ENCODE measurements around the gene MARCHF3.

Gene MARCHF3

DNA sequence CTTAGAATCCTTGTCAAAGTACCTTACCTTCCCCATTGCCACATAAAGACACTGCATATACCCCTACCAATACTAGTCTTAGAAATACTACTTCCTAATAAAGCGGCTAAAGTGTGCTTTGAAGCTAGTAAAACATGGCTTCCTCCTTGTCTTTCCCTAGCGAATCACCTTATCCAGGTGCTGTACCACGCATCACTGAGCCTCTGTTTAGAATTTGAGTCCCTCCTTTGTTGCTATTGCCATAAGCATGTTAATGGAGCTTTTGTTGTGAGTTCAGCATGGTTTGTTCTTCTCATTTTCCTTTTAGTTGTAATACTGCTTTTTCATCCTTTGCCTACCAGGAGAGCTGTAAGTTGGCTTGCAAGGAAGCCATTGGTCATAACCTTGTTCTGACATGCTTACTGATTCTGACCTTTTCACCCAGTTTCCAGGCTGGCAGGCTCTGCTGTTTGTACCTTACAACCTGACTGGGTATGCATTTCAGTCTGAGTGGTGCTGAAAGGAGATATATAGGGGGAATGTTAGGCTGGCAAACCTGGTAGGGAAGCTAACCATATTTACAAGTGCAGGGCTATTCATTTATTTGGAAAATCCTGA is 203.6 kb downstream of the MARCHF3 start:
- Histone ChIP-seq H3K4me2 (ENCODE audit: low read length) (no peak overlapping the region), H3K4me1 (peaks cover 4% of the 10 kb centered on the region), H3K27ac (no peak overlapping the region), H2AFZ (no peak overlapping the region), H3K9me3 (ENCODE audit: control insufficient read depth, low read length) (no peaks in the 10 kb centered on the region), H3K27me3 (ENCODE audit: control insufficient read depth, insufficient read depth, low read length) (no peaks in the 10 kb centered on the region), H3K4me3 (ENCODE audit: low read depth, low read length) (no peak overlapping the region), H3K36me3 (ENCODE audit: control insufficient read depth, insufficient read depth, low read length) (no peaks in the 10 kb centered on the region), H3K79me2 (no peaks in the 10 kb centered on the region), H3K9ac (no peak overlapping the region)
- TF ChIP-seq, protein P1, sequence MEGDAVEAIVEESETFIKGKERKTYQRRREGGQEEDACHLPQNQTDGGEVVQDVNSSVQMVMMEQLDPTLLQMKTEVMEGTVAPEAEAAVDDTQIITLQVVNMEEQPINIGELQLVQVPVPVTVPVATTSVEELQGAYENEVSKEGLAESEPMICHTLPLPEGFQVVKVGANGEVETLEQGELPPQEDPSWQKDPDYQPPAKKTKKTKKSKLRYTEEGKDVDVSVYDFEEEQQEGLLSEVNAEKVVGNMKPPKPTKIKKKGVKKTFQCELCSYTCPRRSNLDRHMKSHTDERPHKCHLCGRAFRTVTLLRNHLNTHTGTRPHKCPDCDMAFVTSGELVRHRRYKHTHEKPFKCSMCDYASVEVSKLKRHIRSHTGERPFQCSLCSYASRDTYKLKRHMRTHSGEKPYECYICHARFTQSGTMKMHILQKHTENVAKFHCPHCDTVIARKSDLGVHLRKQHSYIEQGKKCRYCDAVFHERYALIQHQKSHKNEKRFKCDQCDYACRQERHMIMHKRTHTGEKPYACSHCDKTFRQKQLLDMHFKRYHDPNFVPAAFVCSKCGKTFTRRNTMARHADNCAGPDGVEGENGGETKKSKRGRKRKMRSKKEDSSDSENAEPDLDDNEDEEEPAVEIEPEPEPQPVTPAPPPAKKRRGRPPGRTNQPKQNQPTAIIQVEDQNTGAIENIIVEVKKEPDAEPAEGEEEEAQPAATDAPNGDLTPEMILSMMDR (IDR thresholded peaks at IDR 0.05) = no peak

DNA sequence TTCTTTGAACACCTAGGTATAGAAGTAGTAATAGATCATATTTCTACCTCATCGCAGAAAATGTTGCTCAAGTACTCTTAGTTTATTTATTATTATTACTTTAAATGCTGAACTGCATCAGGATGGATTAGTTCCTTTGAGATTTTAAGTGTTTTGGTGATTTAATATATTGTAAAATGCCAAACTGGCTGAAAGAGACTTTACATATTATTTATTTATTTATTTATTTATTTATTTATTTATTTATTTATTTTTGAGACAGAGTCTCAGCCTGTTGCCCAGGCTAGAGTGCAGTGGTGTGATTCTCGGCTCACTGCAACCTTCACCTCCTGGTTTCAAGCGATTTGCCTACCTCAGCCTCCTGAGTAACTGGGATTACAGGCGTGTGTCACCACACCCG is 211.1 kb downstream of the MARCHF3 start:
- H3K9ac ChIP-seq = no peak overlapping the region
- no peaks in the 10 kb centered on the region for H3K79me2 ChIP-seq
- H3K4me2 ChIP-seq (ENCODE audit: low read length) = no peak overlapping the region
- no peaks in the 10 kb centered on the region for H3K27me3 ChIP-seq (ENCODE audit: control insufficient read depth, insufficient read depth, low read length)
- no peak overlapping the region for H3K4me3 ChIP-seq (ENCODE audit: low read depth, low read length)
- no peak overlapping the region for H2AFZ ChIP-seq
- TF ChIP-seq, protein P1 (IDR thresholded peaks at IDR 0.05) = no peak
- H3K4me1 ChIP-seq = no peaks in the 10 kb centered on the region
- H3K27ac ChIP-seq = no peak overlapping the region
- H3K36me3 ChIP-seq (ENCODE audit: control insufficient read depth, insufficient read depth, low read length) = no peaks in the 10 kb centered on the region
- H3K9me3 ChIP-seq (ENCODE audit: control insufficient read depth, low read length) = no peaks in the 10 kb centered on the region

DNA sequence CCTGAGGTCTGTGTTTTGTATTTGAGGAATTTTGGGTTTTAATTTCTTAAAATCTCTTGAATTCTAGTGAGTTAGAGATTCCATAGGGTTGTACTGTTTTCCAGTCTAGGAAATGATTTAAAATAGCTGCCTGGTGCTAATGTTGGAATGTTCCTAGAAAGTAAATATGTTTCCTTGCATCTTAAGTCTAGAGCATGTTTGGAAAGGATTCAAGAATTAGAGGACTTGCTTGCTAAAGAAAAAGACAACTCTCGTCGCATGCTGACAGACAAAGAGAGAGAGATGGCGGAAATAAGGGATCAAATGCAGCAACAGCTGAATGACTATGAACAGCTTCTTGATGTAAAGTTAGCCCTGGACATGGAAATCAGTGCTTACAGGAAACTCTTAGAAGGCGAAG is 211.6 kb downstream of the MARCHF3 start:
- no peaks in the 10 kb centered on the region for H3K27me3 ChIP-seq (ENCODE audit: control insufficient read depth, insufficient read depth, low read length)
- no peaks in the 10 kb centered on the region for H3K4me1 ChIP-seq
- no peaks in the 10 kb centered on the region for H3K79me2 ChIP-seq
- no peak overlapping the region for H2AFZ ChIP-seq
- no peak overlapping the region for H3K27ac ChIP-seq
- TF ChIP-seq, protein P1 (IDR thresholded peaks at IDR 0.05) = no peak
- no peak overlapping the region for H3K9ac ChIP-seq
- no peaks in the 10 kb centered on the region for H3K36me3 ChIP-seq (ENCODE audit: control insufficient read depth, insufficient read depth, low read length)
- no peaks in the 10 kb centered on the region for H3K9me3 ChIP-seq (ENCODE audit: control insufficient read depth, low read length)
- H3K4me2 ChIP-seq (ENCODE audit: low read length) = no peak overlapping the region
- no peak overlapping the region for H3K4me3 ChIP-seq (ENCODE audit: low read depth, low read length)
